Activated CD4-positive, alpha-beta T cell treated with anti-CD3 and anti-CD28 coated beads for 36 hours (primary cell): Measurements from ENCODE around the gene WDR74. TPM values are rescaled to one million over a fixed set of nuclear protein-coding genes. Genes with fewer than 3 reads are reported as not detected.

Experiments
- ATAC-seq: fragments of 200-7000 bp; cut with Tn5 transposase; one replicate; pipeline ENCODE4 v1.10.0; 2021; ENCODE audit warnings: mild to moderate bottlenecking, moderate library complexity
- CTCF ChIA-PET: fragments of 350-600 bp; sonication (Branson Sonifier 250); formaldehyde crosslinking; loops from one replicate; lab custom pipeline; 2021; ENCODE audit warnings: antibody characterized with exemption; lab: Charles Lee
- POLR2A ChIA-PET: fragments of 350-600 bp; sonication (Branson Sonifier 250); formaldehyde crosslinking; loops from one replicate; lab custom pipeline; 2021; ENCODE audit warnings: antibody characterized with exemption, inconsistent platforms; lab: Charles Lee
- DNase-seq: peaks from one replicate; pipeline ENCODE4 v3.0.0-alpha.2; 2020
- H3K27ac Mint-ChIP-seq: one replicate; pipeline ENCODE4 v1.8.0; 2021; ENCODE audit warnings: mixed read lengths
- H3K27me3 Mint-ChIP-seq: one replicate; pipeline ENCODE4 v1.8.0; 2021; ENCODE audit warnings: mixed read lengths
- H3K36me3 Mint-ChIP-seq: one replicate; pipeline ENCODE4 v1.8.0; 2021; ENCODE audit warnings: low read depth, mixed read lengths
- H3K4me1 Mint-ChIP-seq: one replicate; pipeline ENCODE4 v1.8.0; 2021; ENCODE audit warnings: mixed read lengths
- H3K4me3 Mint-ChIP-seq: one replicate; pipeline ENCODE4 v1.8.0; 2021; ENCODE audit warnings: mild to moderate bottlenecking, moderate library complexity, mixed read lengths
- H3K9me3 Mint-ChIP-seq: one replicate; pipeline ENCODE4 v1.8.0; 2021; ENCODE audit warnings: low read depth, mixed read lengths
- intact Hi-C, 2 experiments: fragments of 100-400 bp; cut with DNase I in 1 of 2; cut with micrococcal nuclease in 1 of 2; formaldehyde crosslinking; loops; one replicate each; pipeline versions ENCODE4 v1.14.2 to v1.15.1; 2022 to 2024; cut with DNase I, micrococcal nuclease
- total RNA-seq, 2 experiments: library from RNA; stranded (reverse); gene quantifications; one replicate each; pipeline ENCODE4 v1.2.3, GENCODE V29; 2021

WDR74 gene
- total RNA-seq, 2 experiments from 2014 or later, result 83.1 to 93.1 TPM

DNA sequence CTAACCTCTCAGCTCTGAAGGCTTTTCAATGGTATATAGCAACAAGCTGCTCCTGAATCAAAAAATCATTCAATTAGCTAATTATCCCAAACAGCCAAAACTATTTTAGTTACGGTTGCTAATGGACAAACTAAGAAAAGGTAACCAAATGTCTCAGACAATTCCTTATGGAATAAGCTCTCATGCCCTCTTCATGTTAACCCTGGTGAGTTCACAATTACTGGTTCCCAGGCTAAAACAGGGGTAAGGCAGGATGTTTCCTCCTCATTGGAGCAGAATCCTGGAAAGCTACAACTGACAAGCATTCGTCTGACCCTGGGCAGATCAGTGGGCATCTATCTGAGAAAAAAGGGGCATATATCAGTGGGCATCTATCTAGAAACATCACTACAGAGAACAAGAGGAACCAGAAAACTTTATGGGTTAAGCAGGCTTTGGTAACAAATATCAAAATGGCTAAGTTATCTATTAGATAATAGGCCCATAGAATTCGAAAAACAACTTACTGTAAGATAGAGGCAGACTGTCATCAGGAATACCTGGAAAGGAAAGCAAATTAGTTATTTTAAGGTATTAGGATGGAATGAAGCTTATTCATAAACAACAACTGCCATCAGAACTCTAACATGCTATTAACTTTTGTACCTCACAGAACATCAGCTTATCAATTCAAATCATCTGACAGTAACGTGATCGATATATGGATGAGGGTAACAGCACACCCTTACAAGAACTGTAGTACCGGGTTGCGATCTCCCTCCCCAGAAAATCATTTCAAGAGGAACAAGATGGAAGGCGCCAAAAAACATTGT, 14.8 kb upstream of the WDR74 start:
- Mint-ChIP-seq H3K4me3 (peak overlapping the region; percentile 99), H3K27ac (peak overlapping the region; percentile 97), H3K36me3 (peaks cover 68% of the 10 kb centered on the region), H3K27me3 (no peaks in the 10 kb centered on the region), H3K4me1 (peaks cover 41% of the 10 kb centered on the region), H3K9me3 (no peaks in the 10 kb centered on the region)
- DNase-seq, result no peak
- ATAC-seq, result no peak
- ChIA-PET POLR2A (interaction anchor here (0.7 to 9.3 kb wide), 17 partner anchors 11 to 295 kb away, joined by 3 to 383 read pairs (median 6); partner anchors contain the start of genes C11orf98, CSKMT, HNRNPUL2 and MTA2), CTCF (interaction anchor here (1.0 to 6.0 kb wide), 3 partner anchors 13 to 68 kb away, joined by 6 to 44 read pairs (median 8); partner anchors contain the start of gene TMEM179B)
- intact Hi-C loops, result no loop called here

- peak; percentile 42 for DNase-seq
These were observed 14.0 kb upstream of the WDR74 start for GRCh38 chr11:62853279-62853965.

DNA sequence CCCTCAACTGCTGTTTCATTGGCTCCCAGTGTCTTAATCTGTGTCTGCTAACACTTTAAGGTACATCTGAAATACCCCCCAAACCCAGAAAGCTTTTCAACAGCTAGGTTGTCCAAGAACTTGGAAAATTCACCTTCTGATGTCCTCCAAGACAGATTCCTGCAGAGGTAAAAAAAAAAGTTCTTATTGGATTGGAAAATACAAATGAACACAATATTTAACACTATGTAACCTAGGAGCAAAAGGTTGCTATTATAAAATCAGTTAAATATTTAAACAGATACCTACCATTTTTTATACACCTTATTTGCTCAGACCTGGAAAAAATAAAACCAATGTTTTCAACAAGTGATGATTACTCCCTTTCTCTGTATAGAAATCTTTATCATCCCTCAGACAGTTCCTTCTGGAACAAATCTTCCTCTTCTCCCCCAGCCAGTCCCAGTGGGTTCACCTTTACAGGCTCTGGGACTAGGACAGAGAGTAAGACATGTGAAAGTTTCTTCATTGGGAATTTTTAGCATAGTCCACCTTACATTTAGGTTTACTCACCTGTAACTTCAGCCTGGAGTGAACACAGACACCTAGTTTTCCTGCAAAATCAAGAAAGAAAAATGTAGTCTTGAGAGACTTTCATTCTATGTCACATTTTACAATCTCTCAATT, 13.3 kb upstream of the WDR74 start:
- Mint-ChIP-seq H3K27me3 (no peaks in the 10 kb centered on the region), H3K27ac (peak overlapping the region; percentile 97), H3K9me3 (no peaks in the 10 kb centered on the region), H3K4me3 (peak overlapping the region; percentile 99), H3K4me1 (peaks cover 31% of the 10 kb centered on the region), H3K36me3 (peaks cover 58% of the 10 kb centered on the region)
- POLR2A ChIA-PET, result interaction anchor here (0.7 to 9.3 kb wide), 6 partner anchors 9 to 125 kb away, joined by 3 to 383 read pairs (median 4); partner anchors contain the start of genes STX5, TEX54, TTC9C and WDR74
- intact Hi-C loops, result no loop called here
- CTCF ChIA-PET, result interaction anchor here (0.7 to 6.0 kb wide), 3 partner anchors 11 to 92 kb away, joined by 4 to 44 read pairs (median 7); partner anchors contain the start of genes POLR2G and TMEM179B
- DNase-seq (no peak), ATAC-seq (no peak)

More at GRCh38 chr11:62853279-62853965, 14.0 kb upstream of the WDR74 start:
- ChIA-PET POLR2A (interaction anchor here (0.7 to 9.3 kb wide), 11 partner anchors 8 to 126 kb away, joined by 3 to 383 read pairs (median 3); partner anchors contain the start of genes HNRNPUL2, SLC3A2, STX5 and TAF6L), CTCF (interaction anchor here (1.0 to 6.0 kb wide), 3 partner anchors 12 to 67 kb away, joined by 6 to 44 read pairs (median 7); partner anchors contain the start of gene TMEM179B)
- peak overlapping the region; percentile 99 for H3K4me3 Mint-ChIP-seq
- ATAC-seq, result peak; percentile 21
- H3K4me1 Mint-ChIP-seq, result peaks cover 38% of the 10 kb centered on the region
- no peaks in the 10 kb centered on the region for H3K9me3 Mint-ChIP-seq
- H3K27me3 Mint-ChIP-seq, result no peaks in the 10 kb centered on the region
- peaks cover 66% of the 10 kb centered on the region for H3K36me3 Mint-ChIP-seq
- intact Hi-C loops, result no loop called here
- peak overlapping the region; percentile 97 for H3K27ac Mint-ChIP-seq

DNA sequence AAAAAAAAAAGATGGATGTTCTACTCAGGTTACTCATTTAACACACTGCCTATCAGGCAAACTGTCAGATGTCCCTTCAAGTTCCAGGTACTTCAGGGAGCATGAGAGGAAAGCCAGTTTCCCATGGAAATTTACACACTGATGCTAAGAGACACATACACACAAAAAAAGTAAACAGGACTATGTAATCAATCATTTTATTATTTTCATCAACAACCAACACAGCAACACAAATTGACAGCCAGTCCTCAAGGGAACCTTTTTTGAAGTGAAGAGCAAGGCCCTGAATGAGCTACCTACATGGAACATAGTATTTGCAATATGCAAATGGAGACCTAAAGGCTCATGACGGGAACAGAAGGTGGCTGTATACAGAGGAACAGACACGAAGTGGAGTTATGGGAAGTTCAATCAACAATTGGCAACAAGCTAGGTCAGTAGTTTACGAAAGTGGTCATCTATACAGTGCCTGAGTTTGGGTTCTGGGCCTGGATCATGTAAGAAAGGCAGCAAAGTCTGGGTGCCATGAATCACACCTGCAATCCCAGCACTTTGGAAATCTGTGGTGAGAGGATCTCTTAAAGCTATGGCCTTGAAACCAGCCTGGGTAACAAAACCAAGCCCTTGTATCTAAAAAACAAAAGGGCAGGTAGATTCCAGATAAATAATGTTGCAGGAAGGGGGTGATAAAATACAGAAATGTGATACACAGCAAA, 12.6 kb upstream of the WDR74 start:
- ATAC-seq, result no peak
- peaks cover 57% of the 10 kb centered on the region for H3K36me3 Mint-ChIP-seq
- ChIA-PET CTCF (interaction anchor here (0.7 to 1.7 kb wide), 5 partner anchors 9 to 1392 kb away, joined by 3 to 7 read pairs (median 3); partner anchors contain the start of gene POLR2G), POLR2A (interaction anchor here (0.6 to 9.3 kb wide), 11 partner anchors 9 to 884 kb away, joined by 3 to 383 read pairs (median 4); partner anchors contain the start of genes SLC3A2, TTC9C, WDR74 and ZBTB3)
- no peaks in the 10 kb centered on the region for H3K27me3 Mint-ChIP-seq
- intact Hi-C loops, result no loop called here
- H3K4me1 Mint-ChIP-seq, result peaks cover 29% of the 10 kb centered on the region
- no peaks in the 10 kb centered on the region for H3K9me3 Mint-ChIP-seq
- H3K27ac Mint-ChIP-seq, result peak overlapping the region; percentile 89
- H3K4me3 Mint-ChIP-seq, result peak overlapping the region; percentile 99
- DNase-seq, result no peak

DNA sequence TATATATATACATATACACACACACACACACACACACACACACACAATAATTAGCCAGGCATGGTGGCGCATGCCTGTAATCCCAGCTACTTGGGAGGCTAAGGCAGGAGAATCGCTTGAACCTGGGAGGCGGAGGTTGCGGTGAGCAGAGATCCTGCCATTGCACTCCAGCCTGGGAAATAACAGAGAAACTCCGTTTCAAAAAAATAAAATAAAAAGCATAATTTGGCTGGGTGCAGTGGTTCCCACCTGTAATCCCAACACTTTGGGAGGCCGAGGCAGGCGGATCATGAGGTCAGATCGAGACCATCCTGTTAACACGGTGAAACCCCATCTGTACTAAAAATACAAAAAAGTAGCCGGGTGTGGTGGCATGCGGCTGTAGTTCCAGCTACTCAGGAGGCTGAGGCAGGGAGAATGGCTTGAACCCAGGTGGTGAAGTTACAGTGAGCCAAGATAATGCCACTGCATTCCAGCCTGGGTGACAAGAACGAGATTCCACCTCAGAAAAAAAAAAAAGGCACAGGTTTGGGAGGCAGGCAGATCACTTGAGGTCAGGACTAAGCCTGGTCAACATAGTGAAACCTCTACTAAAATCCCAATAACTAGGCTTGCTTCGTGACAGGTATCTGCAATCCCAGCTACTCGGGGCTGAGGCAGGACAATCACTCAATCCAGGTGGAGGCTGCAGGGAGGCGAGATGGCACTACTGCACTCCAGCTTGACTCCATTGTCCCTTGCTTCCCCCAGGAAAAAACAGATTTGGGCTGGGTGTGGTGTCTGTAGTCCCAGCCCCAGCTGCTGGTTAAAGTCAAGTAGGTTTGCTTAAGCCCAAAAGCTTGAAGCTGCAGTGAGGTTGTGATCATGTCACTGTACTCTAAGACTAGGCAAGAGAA, 11.8 kb upstream of the WDR74 start:
- Mint-ChIP-seq H3K27me3 (no peaks in the 10 kb centered on the region), H3K9me3 (no peaks in the 10 kb centered on the region), H3K4me3 (peak overlapping the region; percentile 99), H3K27ac (peak overlapping the region; percentile 89), H3K36me3 (peaks cover 53% of the 10 kb centered on the region), H3K4me1 (peaks cover 29% of the 10 kb centered on the region)
- no peak for ATAC-seq
- intact Hi-C loops, result no loop called here
- ChIA-PET POLR2A (interaction anchor here (0.6 to 9.3 kb wide), 14 partner anchors 8 to 883 kb away, joined by 3 to 383 read pairs (median 4); partner anchors contain the start of genes SLC3A2, WDR74 and ZBTB3), CTCF (interaction anchor here (0.7 to 1.7 kb wide), 5 partner anchors 8 to 1393 kb away, joined by 3 to 7 read pairs (median 3); no protein-coding TSS in a partner anchor)
- no peak for DNase-seq

DNA sequence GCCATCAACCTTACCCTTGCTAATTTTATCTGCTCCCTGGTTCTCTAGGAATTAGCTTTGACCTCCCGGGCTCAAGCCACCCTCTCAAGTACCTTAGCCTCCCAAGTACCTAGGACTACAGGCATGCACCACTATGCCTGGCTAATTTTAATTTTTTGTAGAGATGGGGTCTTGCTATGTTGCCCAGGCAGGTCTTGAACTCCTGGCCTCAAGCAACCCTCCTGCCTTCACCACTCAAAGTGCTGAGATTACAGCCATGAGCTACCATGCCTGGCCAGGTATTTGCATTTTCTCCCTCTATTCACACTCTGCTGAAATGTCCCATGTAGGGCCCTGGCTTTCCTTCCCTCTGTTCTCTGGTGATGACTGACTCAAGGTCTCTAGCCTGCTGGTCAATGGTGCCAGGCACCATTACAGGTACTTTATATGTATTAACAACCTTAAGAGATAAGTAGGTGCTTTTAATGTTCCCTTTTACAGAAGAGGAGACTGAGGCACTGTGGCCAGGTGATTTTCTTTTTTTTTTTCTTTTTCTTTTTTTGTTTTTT, 8.5 kb upstream of the WDR74 start:
- Mint-ChIP-seq H3K4me3 (no peak overlapping the region), H3K27me3 (no peaks in the 10 kb centered on the region), H3K4me1 (peaks cover 23% of the 10 kb centered on the region), H3K9me3 (no peaks in the 10 kb centered on the region), H3K27ac (no peak overlapping the region), H3K36me3 (peaks cover 19% of the 10 kb centered on the region)
- ChIA-PET CTCF (interaction anchor here (0.6 to 0.8 kb wide), 2 partner anchors 9 to 118 kb away, joined by 3 read pairs; no protein-coding TSS in a partner anchor), POLR2A (interaction anchor here (0.5 kb wide), 1 partner anchor 38 kb away, joined by 4 read pairs; no protein-coding TSS in a partner anchor)
- no peak for DNase-seq
- intact Hi-C loops, result no loop called here
- no peak for ATAC-seq

DNA sequence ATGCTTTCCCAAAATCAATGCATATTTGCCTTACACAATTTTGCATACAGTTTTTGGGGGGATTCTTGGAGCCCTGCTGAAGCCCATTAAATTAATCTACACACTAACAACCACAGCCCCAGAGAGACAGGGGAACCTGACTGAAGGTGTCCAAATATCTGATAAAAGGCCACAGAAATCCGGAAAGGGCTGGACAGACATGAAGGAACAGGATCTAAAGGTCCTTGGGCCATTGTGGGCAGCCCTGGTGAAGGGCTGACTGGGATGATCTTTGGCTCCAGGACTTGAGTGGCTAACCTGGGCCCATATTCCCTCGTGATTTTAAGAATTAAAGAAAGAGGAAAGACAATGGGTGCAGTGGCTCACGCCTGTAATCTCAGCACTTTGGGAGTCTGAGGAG, 6.8 kb upstream of the WDR74 start:
- H3K36me3 Mint-ChIP-seq, result peaks cover 3% of the 10 kb centered on the region
- no peaks in the 10 kb centered on the region for H3K9me3 Mint-ChIP-seq
- ATAC-seq (no peak), DNase-seq (no peak)
- H3K27me3 Mint-ChIP-seq, result no peaks in the 10 kb centered on the region
- intact Hi-C loops, result no loop called here
- POLR2A ChIA-PET, result interaction anchor here (0.6 kb wide), 1 partner anchor 44 kb away, joined by 3 read pairs; no protein-coding TSS in a partner anchor
- H3K27ac Mint-ChIP-seq, result no peak overlapping the region
- H3K4me1 Mint-ChIP-seq, result peaks cover 7% of the 10 kb centered on the region
- H3K4me3 Mint-ChIP-seq, result no peak overlapping the region
- CTCF ChIA-PET, result interaction anchor here (0.7 kb wide), 1 partner anchor 30 kb away, joined by 4 read pairs; no protein-coding TSS in a partner anchor

GRCh38 chr11:62844154-62844553, 4.8 kb upstream of the WDR74 start:
- ChIA-PET POLR2A (no interaction called here), CTCF (no interaction called here)
- intact Hi-C loops, result loop anchor here in 1 of 2 experiments (5.0 kb wide), 1 partner anchor 172 kb away; the partner anchor contains the start of genes LBHD1 and UQCC3
- no peaks in the 10 kb centered on the region for H3K27me3 Mint-ChIP-seq
- H3K27ac Mint-ChIP-seq, result no peak overlapping the region
- H3K36me3 Mint-ChIP-seq, result peaks cover 4% of the 10 kb centered on the region
- ATAC-seq, result no peak
- H3K9me3 Mint-ChIP-seq, result no peaks in the 10 kb centered on the region
- no peak overlapping the region for H3K4me3 Mint-ChIP-seq
- no peak for DNase-seq
- H3K4me1 Mint-ChIP-seq, result peaks cover 13% of the 10 kb centered on the region

- Mint-ChIP-seq H3K36me3 (peaks cover 9% of the 10 kb centered on the region), H3K27ac (no peak overlapping the region), H3K9me3 (no peaks in the 10 kb centered on the region), H3K4me3 (no peak overlapping the region), H3K27me3 (no peaks in the 10 kb centered on the region), H3K4me1 (peaks cover 15% of the 10 kb centered on the region)
- DNase-seq (no peak), ATAC-seq (no peak)
- ChIA-PET CTCF (interaction anchor here (1.0 kb wide), 1 partner anchor 8 kb away, joined by 3 read pairs; no protein-coding TSS in a partner anchor), POLR2A (interaction anchor here (1.0 to 1.2 kb wide), 3 partner anchors 8 to 12 kb away, joined by 4 to 9 read pairs (median 8); no protein-coding TSS in a partner anchor)
- intact Hi-C loops, result loop anchor here in 1 of 2 experiments (5.0 kb wide), 1 partner anchor 171 kb away; the partner anchor contains the start of genes LBHD1 and UQCC3
These were observed 4.1 kb upstream of the WDR74 start for GRCh38 chr11:62843466-62843865.
